ENCODE measurements around the gene ACSL3. TPM values are rescaled to one million over a fixed set of nuclear protein-coding genes. Genes with fewer than 3 reads are reported as not detected.

ACSL3 gene
- total RNA-seq, 2 experiments from 2014 or later, result 37.6 to 43.0 TPM

GRCh38 chr2:222931659-222932058 lies 70.8 kb downstream of the ACSL3 start:
- no peak overlapping the region for H3K4me3 Mint-ChIP-seq
- no peak overlapping the region for H3K27ac Mint-ChIP-seq
- no peaks in the 10 kb centered on the region for H3K9me3 Mint-ChIP-seq
- H3K27me3 Mint-ChIP-seq, result no peaks in the 10 kb centered on the region
- peaks cover 46% of the 10 kb centered on the region for H3K36me3 Mint-ChIP-seq (ENCODE audit: low read depth)
- no peaks in the 10 kb centered on the region for H3K4me1 Mint-ChIP-seq
- no peak for DNase-seq
- ChIA-PET CTCF (interaction anchor here (1.0 to 2.4 kb wide), 2 partner anchors 24 to 29 kb away, joined by 3 to 6 read pairs; no protein-coding TSS in a partner anchor), POLR2A (no interaction called here)

- ChIA-PET POLR2A (no interaction called here), CTCF (interaction anchor here (1.1 kb wide), 1 partner anchor 243 kb away, joined by 4 read pairs; no protein-coding TSS in a partner anchor)
- Mint-ChIP-seq H3K4me1 (no peaks in the 10 kb centered on the region), H3K27me3 (no peaks in the 10 kb centered on the region), H3K4me3 (no peak overlapping the region), H3K27ac (no peak overlapping the region), H3K36me3 (ENCODE audit: low read depth) (peaks cover 54% of the 10 kb centered on the region), H3K9me3 (peaks cover 3% of the 10 kb centered on the region)
- DNase-seq, result no peak
Observed at GRCh38 chr2:222933458-222933857, 72.6 kb downstream of the ACSL3 start.

- peaks cover 4% of the 10 kb centered on the region for H3K4me1 Mint-ChIP-seq
- ChIA-PET POLR2A (no interaction called here), CTCF (interaction anchor here (1.2 kb wide), 1 partner anchor 232 kb away, joined by 3 read pairs; no protein-coding TSS in a partner anchor)
- H3K9me3 Mint-ChIP-seq, result peaks cover 6% of the 10 kb centered on the region
- no peaks in the 10 kb centered on the region for H3K27me3 Mint-ChIP-seq
- H3K4me3 Mint-ChIP-seq, result no peak overlapping the region
- no peak overlapping the region for H3K27ac Mint-ChIP-seq
- DNase-seq, result no peak
- peaks cover 53% of the 10 kb centered on the region for H3K36me3 Mint-ChIP-seq (ENCODE audit: low read depth)
Observed at GRCh38 chr2:222935688-222936298, 75.0 kb downstream of the ACSL3 start.

GRCh38 chr2:222936705-222937104 lies 75.9 kb downstream of the ACSL3 start:
- Mint-ChIP-seq H3K27ac (no peak overlapping the region), H3K9me3 (peaks cover 6% of the 10 kb centered on the region), H3K36me3 (ENCODE audit: low read depth) (peaks cover 45% of the 10 kb centered on the region), H3K4me3 (no peak overlapping the region), H3K4me1 (peaks cover 4% of the 10 kb centered on the region), H3K27me3 (no peaks in the 10 kb centered on the region)
- ChIA-PET CTCF (no interaction called here), POLR2A (no interaction called here)
- DNase-seq, result no peak

- H3K9me3 Mint-ChIP-seq, result peaks cover 6% of the 10 kb centered on the region
- no peak overlapping the region for H3K27ac Mint-ChIP-seq
- ChIA-PET CTCF (interaction anchor here (0.9 to 1.7 kb wide), 4 partner anchors 27 to 247 kb away, joined by 3 to 9 read pairs (median 3); no protein-coding TSS in a partner anchor), POLR2A (no interaction called here)
- no peak overlapping the region for H3K4me3 Mint-ChIP-seq
- peaks cover 39% of the 10 kb centered on the region for H3K36me3 Mint-ChIP-seq (ENCODE audit: low read depth)
- H3K4me1 Mint-ChIP-seq, result peaks cover 4% of the 10 kb centered on the region
- H3K27me3 Mint-ChIP-seq, result no peaks in the 10 kb centered on the region
- no peak for DNase-seq
Observed at GRCh38 chr2:222938327-222938726, 77.5 kb downstream of the ACSL3 start.

GRCh38 chr2:222939208-222939856 lies 78.5 kb downstream of the ACSL3 start:
- Mint-ChIP-seq H3K27me3 (no peaks in the 10 kb centered on the region), H3K9me3 (peaks cover 6% of the 10 kb centered on the region), H3K4me1 (peaks cover 4% of the 10 kb centered on the region), H3K36me3 (ENCODE audit: low read depth) (peaks cover 36% of the 10 kb centered on the region), H3K27ac (no peak overlapping the region), H3K4me3 (no peak overlapping the region)
- CTCF ChIA-PET, result interaction anchor here (0.5 to 1.7 kb wide), 11 partner anchors 9 to 248 kb away, joined by 3 to 9 read pairs (median 3); no protein-coding TSS in a partner anchor
- POLR2A ChIA-PET, result no interaction called here
- DNase-seq, result peak; percentile 77

- H3K36me3 Mint-ChIP-seq (ENCODE audit: low read depth), result peaks cover 30% of the 10 kb centered on the region
- H3K9me3 Mint-ChIP-seq, result peaks cover 6% of the 10 kb centered on the region
- H3K4me3 Mint-ChIP-seq, result no peak overlapping the region
- peaks cover 4% of the 10 kb centered on the region for H3K4me1 Mint-ChIP-seq
- POLR2A ChIA-PET, result no interaction called here
- CTCF ChIA-PET, result interaction anchor here (0.8 to 1.7 kb wide), 4 partner anchors 192 to 249 kb away, joined by 3 to 9 read pairs (median 4); no protein-coding TSS in a partner anchor
- no peak overlapping the region for H3K27ac Mint-ChIP-seq
- H3K27me3 Mint-ChIP-seq, result no peaks in the 10 kb centered on the region
- DNase-seq, result no peak
Observed at GRCh38 chr2:222939979-222940378, 79.1 kb downstream of the ACSL3 start.

GRCh38 chr2:222941510-222942032 lies 80.7 kb downstream of the ACSL3 start:
- H3K27me3 Mint-ChIP-seq, result no peaks in the 10 kb centered on the region
- DNase-seq, result no peak
- H3K9me3 Mint-ChIP-seq, result peaks cover 6% of the 10 kb centered on the region
- CTCF ChIA-PET, result no interaction called here
- POLR2A ChIA-PET, result no interaction called here
- H3K4me1 Mint-ChIP-seq, result peaks cover 4% of the 10 kb centered on the region
- H3K36me3 Mint-ChIP-seq (ENCODE audit: low read depth), result peaks cover 21% of the 10 kb centered on the region
- H3K27ac Mint-ChIP-seq, result no peak overlapping the region
- no peak overlapping the region for H3K4me3 Mint-ChIP-seq

GRCh38 chr2:222942561-222942960 lies 81.7 kb downstream of the ACSL3 start:
- CTCF ChIA-PET, result no interaction called here

GRCh38 chr2:222942977-222943376 lies 82.1 kb downstream of the ACSL3 start:
- DNase-seq, result no peak
- Mint-ChIP-seq H3K4me3 (no peak overlapping the region), H3K27ac (no peak overlapping the region), H3K4me1 (peaks cover 4% of the 10 kb centered on the region), H3K9me3 (peaks cover 2% of the 10 kb centered on the region), H3K27me3 (no peaks in the 10 kb centered on the region), H3K36me3 (ENCODE audit: low read depth) (peaks cover 9% of the 10 kb centered on the region)
- ChIA-PET POLR2A (no interaction called here), CTCF (no interaction called here)

More at GRCh38 chr2:222942561-222942960, 81.7 kb downstream of the ACSL3 start:
- peaks cover 4% of the 10 kb centered on the region for H3K4me1 Mint-ChIP-seq
- POLR2A ChIA-PET, result no interaction called here
- H3K9me3 Mint-ChIP-seq, result peaks cover 2% of the 10 kb centered on the region
- no peaks in the 10 kb centered on the region for H3K27me3 Mint-ChIP-seq
- H3K27ac Mint-ChIP-seq, result no peak overlapping the region
- no peak for DNase-seq
- H3K36me3 Mint-ChIP-seq (ENCODE audit: low read depth), result peaks cover 12% of the 10 kb centered on the region
- no peak overlapping the region for H3K4me3 Mint-ChIP-seq

GRCh38 chr2:222943820-222944219 lies 83.0 kb downstream of the ACSL3 start:
- CTCF ChIA-PET, result interaction anchor here (1.0 kb wide), 1 partner anchor 108 kb away, joined by 3 read pairs; no protein-coding TSS in a partner anchor
- H3K9me3 Mint-ChIP-seq, result peaks cover 2% of the 10 kb centered on the region
- H3K4me1 Mint-ChIP-seq, result peaks cover 4% of the 10 kb centered on the region

GRCh38 chr2:222944552-222944951 lies 83.7 kb downstream of the ACSL3 start:
- Mint-ChIP-seq H3K4me3 (no peak overlapping the region), H3K4me1 (no peaks in the 10 kb centered on the region), H3K36me3 (ENCODE audit: low read depth) (no peaks in the 10 kb centered on the region), H3K27ac (no peak overlapping the region), H3K9me3 (no peaks in the 10 kb centered on the region), H3K27me3 (no peaks in the 10 kb centered on the region)
- ChIA-PET CTCF (interaction anchor here (0.6 to 1.0 kb wide), 2 partner anchors 109 to 301 kb away, joined by 3 read pairs; no protein-coding TSS in a partner anchor), POLR2A (no interaction called here)
- no peak for DNase-seq

More at GRCh38 chr2:222943820-222944219, 83.0 kb downstream of the ACSL3 start:
- peaks cover 5% of the 10 kb centered on the region for H3K36me3 Mint-ChIP-seq (ENCODE audit: low read depth)
- no peak overlapping the region for H3K4me3 Mint-ChIP-seq
- no peaks in the 10 kb centered on the region for H3K27me3 Mint-ChIP-seq
- no peak overlapping the region for H3K27ac Mint-ChIP-seq
- DNase-seq, result no peak
- POLR2A ChIA-PET, result no interaction called here

Data from activated CD4-positive, alpha-beta T cell treated with anti-CD3 and anti-CD28 coated beads, Interleukin-2, amount 10 ng/mL, durations not matched to agents 7 days and 5 days (primary cell).